HEK293 (cell line): Measurements from ENCODE around the gene SAYSD1.

Source experiments
- KLF1 ChIP-seq: fragments of 450-650 bp; formaldehyde crosslinking; IDR thresholded peaks from 2 replicates; pipeline ENCODE4 v1.5.1; 2016; ENCODE audit warnings: missing biosample characterization, missing genetic modification characterization
- OSR2 ChIP-seq: fragments of 450-650 bp; formaldehyde crosslinking; IDR thresholded peaks from 2 replicates; pipeline ENCODE4 v1.5.1; 2016; ENCODE audit warnings: missing biosample characterization, missing genetic modification characterization
- ZNF324 ChIP-seq: fragments of 450-650 bp; formaldehyde crosslinking; IDR thresholded peaks from 2 replicates; pipeline ENCODE4 v1.5.1; 2016; ENCODE audit warnings: missing biosample characterization, missing genetic modification characterization
- ZNF776 ChIP-seq: fragments of 450-650 bp; formaldehyde crosslinking; IDR thresholded peaks from 2 replicates; pipeline ENCODE4 v1.5.0; 2017; ENCODE audit warnings: missing biosample characterization, missing genetic modification characterization, borderline replicate concordance
- TF ChIP-seq, protein P1 (sequence below): fragments of 450-650 bp; formaldehyde crosslinking; IDR thresholded peaks from 2 replicates; pipeline ENCODE4 v1.5.1; 2016; ENCODE audit warnings: missing biosample characterization, missing genetic modification characterization
- TF ChIP-seq, protein P2 (sequence below): fragments of 450-650 bp; formaldehyde crosslinking; IDR thresholded peaks from 2 replicates; pipeline ENCODE4 v1.5.1; 2016; ENCODE audit warnings: missing biosample characterization, missing genetic modification characterization

DNA sequence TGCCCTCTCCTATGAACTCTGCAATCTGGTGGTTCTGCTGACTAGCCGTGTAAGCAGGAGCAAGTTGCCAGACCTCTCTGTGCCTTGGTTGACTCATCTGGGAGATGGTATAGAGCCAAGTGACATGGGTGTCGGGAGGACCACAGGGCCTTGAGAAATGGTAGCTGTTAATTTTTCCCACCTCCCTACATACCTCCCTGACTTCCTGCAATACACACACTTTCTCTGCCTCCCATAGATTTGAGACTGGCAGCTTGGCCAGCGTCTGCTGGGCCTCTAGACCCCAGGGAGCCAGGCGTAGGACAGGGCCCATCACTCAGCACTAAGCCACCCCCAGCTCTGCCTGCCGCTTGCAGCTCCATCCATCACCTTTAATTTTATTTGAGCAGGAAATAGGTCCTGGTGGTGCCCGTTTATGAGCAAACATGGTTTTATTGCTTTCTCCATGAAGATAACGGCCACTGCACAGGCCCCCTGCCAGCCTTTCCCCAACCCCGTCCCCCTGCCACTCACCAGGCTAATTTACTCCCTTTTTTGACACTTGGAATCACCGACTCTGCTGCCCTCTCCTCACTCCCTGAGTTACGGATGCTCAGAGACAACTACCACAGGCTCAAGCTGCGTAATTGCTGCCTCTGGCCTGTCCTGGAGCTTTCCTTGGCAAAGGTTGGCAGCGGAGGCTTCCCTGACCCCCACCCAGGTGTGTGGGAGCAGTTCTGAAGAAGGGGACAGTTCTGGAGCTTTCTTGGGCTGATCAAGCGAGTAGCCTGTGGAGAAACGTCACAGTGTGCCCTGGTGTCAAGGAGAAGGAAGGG, 55.3 kb downstream of the SAYSD1 start:
- TF ChIP-seq, protein P1, sequence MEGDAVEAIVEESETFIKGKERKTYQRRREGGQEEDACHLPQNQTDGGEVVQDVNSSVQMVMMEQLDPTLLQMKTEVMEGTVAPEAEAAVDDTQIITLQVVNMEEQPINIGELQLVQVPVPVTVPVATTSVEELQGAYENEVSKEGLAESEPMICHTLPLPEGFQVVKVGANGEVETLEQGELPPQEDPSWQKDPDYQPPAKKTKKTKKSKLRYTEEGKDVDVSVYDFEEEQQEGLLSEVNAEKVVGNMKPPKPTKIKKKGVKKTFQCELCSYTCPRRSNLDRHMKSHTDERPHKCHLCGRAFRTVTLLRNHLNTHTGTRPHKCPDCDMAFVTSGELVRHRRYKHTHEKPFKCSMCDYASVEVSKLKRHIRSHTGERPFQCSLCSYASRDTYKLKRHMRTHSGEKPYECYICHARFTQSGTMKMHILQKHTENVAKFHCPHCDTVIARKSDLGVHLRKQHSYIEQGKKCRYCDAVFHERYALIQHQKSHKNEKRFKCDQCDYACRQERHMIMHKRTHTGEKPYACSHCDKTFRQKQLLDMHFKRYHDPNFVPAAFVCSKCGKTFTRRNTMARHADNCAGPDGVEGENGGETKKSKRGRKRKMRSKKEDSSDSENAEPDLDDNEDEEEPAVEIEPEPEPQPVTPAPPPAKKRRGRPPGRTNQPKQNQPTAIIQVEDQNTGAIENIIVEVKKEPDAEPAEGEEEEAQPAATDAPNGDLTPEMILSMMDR (tag by site-specific recombination) = no peak
- TF ChIP-seq, protein P2, sequence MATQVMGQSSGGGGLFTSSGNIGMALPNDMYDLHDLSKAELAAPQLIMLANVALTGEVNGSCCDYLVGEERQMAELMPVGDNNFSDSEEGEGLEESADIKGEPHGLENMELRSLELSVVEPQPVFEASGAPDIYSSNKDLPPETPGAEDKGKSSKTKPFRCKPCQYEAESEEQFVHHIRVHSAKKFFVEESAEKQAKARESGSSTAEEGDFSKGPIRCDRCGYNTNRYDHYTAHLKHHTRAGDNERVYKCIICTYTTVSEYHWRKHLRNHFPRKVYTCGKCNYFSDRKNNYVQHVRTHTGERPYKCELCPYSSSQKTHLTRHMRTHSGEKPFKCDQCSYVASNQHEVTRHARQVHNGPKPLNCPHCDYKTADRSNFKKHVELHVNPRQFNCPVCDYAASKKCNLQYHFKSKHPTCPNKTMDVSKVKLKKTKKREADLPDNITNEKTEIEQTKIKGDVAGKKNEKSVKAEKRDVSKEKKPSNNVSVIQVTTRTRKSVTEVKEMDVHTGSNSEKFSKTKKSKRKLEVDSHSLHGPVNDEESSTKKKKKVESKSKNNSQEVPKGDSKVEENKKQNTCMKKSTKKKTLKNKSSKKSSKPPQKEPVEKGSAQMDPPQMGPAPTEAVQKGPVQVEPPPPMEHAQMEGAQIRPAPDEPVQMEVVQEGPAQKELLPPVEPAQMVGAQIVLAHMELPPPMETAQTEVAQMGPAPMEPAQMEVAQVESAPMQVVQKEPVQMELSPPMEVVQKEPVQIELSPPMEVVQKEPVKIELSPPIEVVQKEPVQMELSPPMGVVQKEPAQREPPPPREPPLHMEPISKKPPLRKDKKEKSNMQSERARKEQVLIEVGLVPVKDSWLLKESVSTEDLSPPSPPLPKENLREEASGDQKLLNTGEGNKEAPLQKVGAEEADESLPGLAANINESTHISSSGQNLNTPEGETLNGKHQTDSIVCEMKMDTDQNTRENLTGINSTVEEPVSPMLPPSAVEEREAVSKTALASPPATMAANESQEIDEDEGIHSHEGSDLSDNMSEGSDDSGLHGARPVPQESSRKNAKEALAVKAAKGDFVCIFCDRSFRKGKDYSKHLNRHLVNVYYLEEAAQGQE (tag by site-specific recombination) = no peak
- peak; percentile 27; the same call in 1 of the 2 replicates for TF ChIP-seq KLF1 (tag by site-specific recombination)
- no peak for TF ChIP-seq ZNF324
- TF ChIP-seq OSR2 (tag by site-specific recombination) = peak; percentile 97
- no peak for TF ChIP-seq ZNF776 (tag by site-specific recombination)
